Neural crest cell (in vitro differentiated cells): ENCODE measurements around the gene TNFRSF19. TPM values are rescaled to one million over a fixed set of nuclear protein-coding genes. Genes with fewer than 3 reads are reported as not detected.

ENCODE experiments used
- DNase-seq: peaks from one replicate; pipeline ENCODE4 v3.0.0; 2021; ENCODE audit warnings: low read depth, mixed read lengths, low spot score
- H3K27ac Mint-ChIP-seq: one replicate; pipeline ENCODE4 v1.8.0; 2021; ENCODE audit warnings: mild to moderate bottlenecking, mixed read lengths; ENCODE audit not compliant: unreplicated experiment
- H3K27me3 Mint-ChIP-seq: 2 replicates; pipeline ENCODE4 v1.8.0; 2021; ENCODE audit warnings: low read depth, mild to moderate bottlenecking, mixed read lengths
- H3K36me3 Mint-ChIP-seq: 2 replicates; pipeline ENCODE4 v1.8.0; 2021; ENCODE audit warnings: low read depth, mild to moderate bottlenecking, mixed read lengths
- H3K4me1 Mint-ChIP-seq: 2 replicates; pipeline ENCODE4 v1.8.0; 2021; ENCODE audit warnings: mixed read lengths
- H3K4me3 Mint-ChIP-seq: one replicate; pipeline ENCODE4 v1.8.0; 2021; ENCODE audit warnings: mild to moderate bottlenecking, mixed read lengths
- H3K9me3 Mint-ChIP-seq: 2 replicates; pipeline ENCODE4 v1.8.0; 2021; ENCODE audit warnings: mixed read lengths
- CTCF ChIP-seq: fragments of 200-600 bp; sonication (generic); conservative IDR thresholded peaks from 2 replicates; pipeline ENCODE4 v1.5.0; 2021; ENCODE audit warnings: antibody characterized with exemption, mild to moderate bottlenecking
- total RNA-seq: library from RNA; stranded (reverse); gene quantifications from 2 replicates; pipeline ENCODE4 v1.2.1, GENCODE V29; 2021

TNFRSF19 gene
- total RNA-seq, 1 donor from 2014 or later: 76.1 TPM

DNA sequence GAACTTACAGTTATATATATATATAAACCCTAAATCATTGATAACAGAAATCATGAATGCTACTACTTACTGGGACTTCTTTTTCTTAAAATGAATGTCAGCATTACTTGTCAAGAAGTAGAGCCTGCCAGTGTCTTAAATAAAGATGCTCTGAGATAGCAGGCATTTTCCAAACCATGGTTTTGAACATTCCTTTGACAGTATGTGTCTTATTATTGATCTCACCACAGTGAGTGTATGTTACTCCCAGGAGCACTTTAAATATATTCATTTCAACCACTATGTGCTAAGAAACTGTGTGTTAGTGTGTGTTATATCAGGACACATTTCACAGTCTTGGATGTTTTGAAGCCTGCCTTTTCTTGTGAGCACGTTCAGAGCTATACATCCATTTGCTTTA is 28.2 kb downstream of the TNFRSF19 start:
- TF ChIP-seq CTCF: no peak
- H3K4me3 Mint-ChIP-seq: no peak overlapping the region
- peaks cover 51% of the 10 kb centered on the region for H3K36me3 Mint-ChIP-seq
- no peak for DNase-seq
- H3K27me3 Mint-ChIP-seq: no peaks in the 10 kb centered on the region
- peaks cover 14% of the 10 kb centered on the region for H3K4me1 Mint-ChIP-seq
- H3K27ac Mint-ChIP-seq: no peak overlapping the region
- H3K9me3 Mint-ChIP-seq: peaks cover 7% of the 10 kb centered on the region

DNA sequence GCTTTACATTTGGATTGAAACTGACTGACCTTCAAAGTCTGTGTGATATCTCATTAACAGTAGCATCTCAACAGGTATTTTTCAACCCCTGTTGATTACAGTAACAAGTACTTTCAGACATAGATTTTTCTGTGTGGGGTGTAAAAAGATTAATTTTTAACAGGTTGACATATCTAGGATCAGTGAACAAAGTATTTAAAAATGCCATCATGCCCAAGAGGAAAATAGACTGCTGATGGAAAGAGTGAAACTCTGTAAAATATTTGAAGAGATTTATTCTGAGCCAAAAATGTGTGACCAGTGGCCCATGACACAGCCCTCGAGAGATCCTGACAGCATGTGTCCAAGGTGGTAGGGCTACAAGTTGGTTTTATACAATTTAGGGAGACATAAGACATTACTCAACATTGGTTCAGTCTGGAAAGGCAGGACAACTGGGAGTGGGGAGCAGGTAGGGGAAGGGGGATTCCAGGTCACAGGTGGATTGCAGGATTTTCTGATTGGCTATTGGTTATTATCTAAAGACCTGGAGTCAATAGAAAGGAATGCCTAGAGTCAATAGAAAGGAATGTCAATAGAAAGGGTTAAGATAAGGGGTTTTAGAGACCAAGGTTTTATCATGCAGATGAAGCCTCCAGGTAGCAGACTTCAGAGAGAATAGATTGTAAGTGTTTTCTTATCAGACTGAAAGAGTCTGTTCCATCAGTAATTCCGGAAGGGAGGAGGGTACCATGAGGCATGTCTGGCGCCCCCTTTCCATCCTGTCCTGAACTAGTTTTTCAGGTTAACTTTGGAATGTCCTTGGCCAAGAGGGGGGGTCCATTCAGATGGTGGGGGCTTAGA is 29.1 kb downstream of the TNFRSF19 start:
- Mint-ChIP-seq H3K4me3 (no peak overlapping the region), H3K9me3 (peaks cover 7% of the 10 kb centered on the region), H3K36me3 (peaks cover 56% of the 10 kb centered on the region), H3K4me1 (peaks cover 14% of the 10 kb centered on the region), H3K27me3 (no peaks in the 10 kb centered on the region), H3K27ac (peak overlapping the region; percentile 37)
- no peak for TF ChIP-seq CTCF
- DNase-seq: no peak

GRCh38 chr13:23600100-23600499 is 29.9 kb downstream of the TNFRSF19 start:
- no peak for DNase-seq
- H3K4me3 Mint-ChIP-seq: no peak overlapping the region
- no peak overlapping the region for H3K27ac Mint-ChIP-seq
- peaks cover 53% of the 10 kb centered on the region for H3K36me3 Mint-ChIP-seq
- no peaks in the 10 kb centered on the region for H3K27me3 Mint-ChIP-seq
- no peak for TF ChIP-seq CTCF
- peaks cover 14% of the 10 kb centered on the region for H3K4me1 Mint-ChIP-seq
- peaks cover 7% of the 10 kb centered on the region for H3K9me3 Mint-ChIP-seq

- no peak for DNase-seq
- Mint-ChIP-seq H3K27me3 (no peaks in the 10 kb centered on the region), H3K4me3 (no peak overlapping the region), H3K9me3 (peaks cover 3% of the 10 kb centered on the region), H3K4me1 (peaks cover 14% of the 10 kb centered on the region), H3K36me3 (peaks cover 48% of the 10 kb centered on the region), H3K27ac (no peak overlapping the region)
- no peak for TF ChIP-seq CTCF
These were observed 30.3 kb downstream of the TNFRSF19 start for GRCh38 chr13:23600534-23600933.

DNA sequence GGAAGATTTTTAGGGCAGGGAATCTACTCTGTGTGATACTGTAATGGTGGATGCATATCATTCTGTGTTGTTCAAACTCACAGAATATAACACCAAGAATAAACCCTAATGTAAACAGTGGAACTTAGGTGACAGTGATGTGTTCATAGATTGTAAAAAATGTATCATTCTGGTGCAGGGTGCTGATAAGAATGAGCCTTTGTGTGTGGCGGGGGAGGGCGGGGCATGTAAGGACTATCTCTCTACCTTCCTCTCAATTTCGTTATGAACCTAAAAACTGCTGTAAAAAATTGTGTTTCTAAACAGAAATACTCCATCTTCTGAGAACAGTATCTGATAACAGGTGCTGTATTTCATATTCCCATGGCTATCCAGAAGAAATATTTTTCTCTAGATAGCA is 35.6 kb downstream of the TNFRSF19 start:
- TF ChIP-seq CTCF: no peak
- Mint-ChIP-seq H3K36me3 (peaks cover 25% of the 10 kb centered on the region), H3K27ac (no peak overlapping the region)

More for the DNA sequence above, 35.6 kb downstream of the TNFRSF19 start:
- H3K4me3 Mint-ChIP-seq: peak overlapping the region; percentile 2
- no peak for DNase-seq
- H3K9me3 Mint-ChIP-seq: no peaks in the 10 kb centered on the region
- H3K27me3 Mint-ChIP-seq: no peaks in the 10 kb centered on the region
- peaks cover 27% of the 10 kb centered on the region for H3K4me1 Mint-ChIP-seq
